GM18508 (cell line): Measurements from ENCODE around the gene ANG.
A peak's percentile ranks its signal among the peaks of the same experiment; 100 is the strongest.
"Not testable (repeated sequence)": the region's sequence is repeated elsewhere in the genome, so short reads cannot be mapped to it uniquely, and the experiment has no call there.

Experiments
- ATAC-seq: cut with Tn5 transposase; IDR thresholded peaks from one replicate; pipeline ENCODE4 v1.9.1; 2021; ENCODE audit warnings: moderate number of reproducible peaks; ENCODE audit not compliant: insufficient read depth, unreplicated experiment

Gene ANG

GRCh38 chr14:20688167-20688839, at the start of gene ANG:
ANG (plus strand) TSS chr14:20688764; CDS start chr14:20693565, 4,801 bp downstream.
- no peak for ATAC-seq

DNA sequence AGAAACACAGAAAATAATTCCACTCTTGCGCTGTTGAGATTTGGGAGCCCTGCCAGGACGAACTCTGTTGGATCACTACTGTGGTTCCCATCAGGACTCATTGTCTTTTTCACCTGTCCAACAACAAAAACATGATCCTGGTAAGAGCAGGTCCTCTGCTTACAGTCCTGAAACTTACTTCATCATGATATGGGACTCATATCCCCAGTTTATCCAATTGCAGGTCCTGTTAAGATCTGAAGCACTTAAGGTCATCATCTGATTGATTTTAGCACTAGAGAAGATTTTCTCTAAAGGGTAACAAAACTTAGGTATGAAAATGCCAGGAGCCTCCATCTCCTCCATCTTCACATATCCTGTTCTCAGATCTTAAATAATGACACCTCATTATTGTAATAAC, 47.0 kb upstream of the ANG start, which contains the start of gene OR6S1:
TSS of gene OR6S1 (minus strand) at position 101 of the 400 bp plus-strand sequence. CDS start at position 101, 0 bp downstream.
- no peak for ATAC-seq

DNA sequence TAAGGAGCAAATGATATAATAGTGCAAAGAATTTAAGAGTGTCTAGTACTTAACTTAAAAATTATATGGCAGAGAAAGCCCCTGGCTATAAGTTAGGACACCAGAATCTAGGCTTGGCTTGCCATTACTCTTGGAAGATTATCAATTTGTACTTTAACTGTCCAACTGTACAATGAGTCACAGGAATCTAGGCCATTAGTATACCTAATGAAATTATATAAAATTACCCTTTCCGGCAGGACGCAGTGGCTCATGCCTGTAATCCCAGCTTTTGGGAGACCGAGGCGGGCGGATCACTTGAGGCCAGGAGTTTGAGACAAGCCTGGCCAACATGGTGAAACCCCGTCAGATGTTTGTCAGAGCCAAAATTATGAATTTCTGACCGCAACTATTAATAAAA, 46.4 kb upstream of the ANG start:
- ATAC-seq = no peak

DNA sequence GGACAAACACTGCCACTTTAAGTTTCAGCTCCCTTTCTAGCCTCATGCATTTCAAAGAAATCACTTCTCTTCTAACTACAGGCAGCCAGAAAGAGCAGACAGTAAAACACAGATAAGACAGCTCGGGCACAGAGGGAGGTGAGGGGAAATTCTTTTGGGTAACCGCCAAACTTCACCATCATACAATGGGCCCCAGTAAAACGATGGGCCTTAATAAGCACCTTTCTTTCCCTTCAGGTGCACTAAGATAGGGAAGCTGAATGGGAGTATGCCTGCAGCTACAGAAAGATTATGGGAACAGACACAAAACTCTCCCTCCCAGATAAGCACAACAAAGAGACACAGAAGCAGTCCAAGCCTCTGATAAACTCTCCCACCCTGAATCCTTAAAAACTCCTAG, 45.8 kb upstream of the ANG start:
- not testable (repeated sequence) for ATAC-seq

DNA sequence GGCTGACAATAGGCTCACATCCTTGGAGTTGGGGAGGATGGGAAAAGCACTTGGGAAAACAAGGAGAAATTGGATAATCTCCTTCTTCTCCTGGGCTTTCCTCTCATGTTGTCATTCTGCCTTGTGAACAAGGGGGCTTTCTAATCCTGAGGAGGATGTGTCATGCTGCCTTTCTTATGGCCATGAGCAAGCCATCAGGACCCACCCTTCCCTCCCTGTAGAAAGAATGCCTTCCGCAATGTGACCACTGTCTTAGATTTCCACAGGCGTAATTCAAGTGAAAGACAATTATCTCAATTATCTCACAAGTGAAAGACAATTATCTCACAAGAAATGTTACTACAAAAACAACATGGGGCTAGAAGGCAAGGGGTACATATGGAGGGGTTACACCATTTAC, 44.0 kb upstream of the ANG start:
- no peak for ATAC-seq

DNA sequence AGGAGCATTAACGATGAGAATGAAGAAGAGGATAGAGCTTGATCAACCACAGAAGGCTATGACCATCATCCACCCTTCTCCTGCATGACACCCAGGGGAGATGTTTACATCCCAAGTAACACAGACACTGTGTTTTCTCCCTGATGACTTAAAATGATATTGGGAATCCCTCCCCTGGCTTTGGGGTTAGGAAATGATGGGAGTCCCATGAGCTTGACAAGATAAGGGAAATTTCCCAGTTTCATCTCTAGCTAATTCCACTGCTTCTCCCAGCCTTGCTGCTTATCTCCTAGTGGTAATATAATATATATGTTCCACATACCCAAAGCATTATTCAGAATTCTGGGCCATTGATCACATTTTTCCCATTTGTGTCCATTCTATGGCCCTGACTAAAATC, 43.1 kb upstream of the ANG start:
- no peak for ATAC-seq

- no peak for ATAC-seq
These were observed 35.3 kb upstream of the ANG start for GRCh38 chr14:20652996-20653975.

GRCh38 chr14:20655851-20656250, 32.7 kb upstream of the ANG start:
- ATAC-seq = no peak

DNA sequence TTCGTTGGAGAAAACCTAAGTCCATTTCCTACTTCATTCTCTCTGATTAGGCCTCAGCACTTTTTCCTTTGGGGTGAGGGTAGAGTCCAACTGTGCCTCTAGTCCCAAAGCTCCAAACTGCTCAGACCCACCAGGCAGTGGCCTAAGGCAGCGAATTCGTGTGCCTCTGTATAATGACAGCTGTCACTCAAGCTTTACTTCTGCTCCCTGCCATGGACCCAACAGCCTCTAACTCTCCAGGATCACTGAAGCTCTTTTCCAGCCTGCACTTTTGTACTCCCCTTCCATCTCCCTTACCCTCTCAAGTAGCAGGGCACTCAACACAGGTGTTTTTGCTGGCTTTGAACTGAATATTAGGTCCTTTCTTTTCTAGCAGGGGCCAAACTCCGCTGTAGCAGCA, 32.3 kb upstream of the ANG start:
- ATAC-seq = no peak

DNA sequence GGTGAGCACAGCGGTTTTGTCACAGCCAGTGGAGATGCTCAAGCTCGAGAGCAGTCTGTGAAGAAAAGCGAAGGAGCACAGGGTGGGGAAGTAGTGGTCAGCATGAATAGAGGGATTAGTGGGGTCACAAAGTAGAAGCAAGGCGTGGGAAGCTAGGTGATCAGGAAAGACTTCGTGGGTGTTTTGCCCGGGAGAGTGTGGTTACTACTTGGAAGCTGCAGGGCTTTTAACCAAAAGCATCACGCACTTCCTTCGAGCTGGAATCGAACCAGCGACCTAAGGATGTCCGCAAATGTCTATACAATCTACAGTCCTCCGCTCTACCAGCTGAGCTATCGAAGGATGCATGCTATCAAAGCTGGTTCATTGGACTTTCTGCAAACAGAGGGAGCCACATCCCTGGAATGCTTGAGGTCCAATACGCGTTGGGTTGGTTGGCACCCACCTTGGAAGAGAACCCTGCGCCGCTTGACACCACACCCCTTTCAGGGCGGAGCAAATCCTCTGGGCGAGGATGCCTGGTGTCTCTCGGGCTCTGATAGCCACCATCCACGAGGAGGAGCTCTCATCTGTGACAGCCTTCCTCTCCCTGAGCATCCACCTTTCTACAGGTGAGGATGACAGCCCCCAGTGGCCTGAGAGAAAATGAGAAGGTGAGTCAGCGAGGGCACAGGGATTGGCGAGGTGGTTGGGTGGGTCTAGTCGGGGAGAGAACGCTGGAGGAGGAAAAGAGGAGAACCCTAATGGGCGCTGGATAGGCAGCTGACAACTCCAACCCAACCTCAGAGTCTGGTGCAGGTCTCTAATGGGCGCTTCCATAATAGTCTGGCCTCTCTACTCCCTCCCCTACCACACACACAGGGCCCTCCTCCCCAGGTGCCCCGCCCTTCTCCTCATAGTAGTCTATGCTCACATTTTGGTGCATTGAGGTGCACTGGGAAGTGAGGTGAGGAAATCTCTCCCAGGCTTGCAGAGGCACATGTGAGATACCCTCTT, 31.1 kb upstream of the ANG start:
- ATAC-seq = no peak

DNA sequence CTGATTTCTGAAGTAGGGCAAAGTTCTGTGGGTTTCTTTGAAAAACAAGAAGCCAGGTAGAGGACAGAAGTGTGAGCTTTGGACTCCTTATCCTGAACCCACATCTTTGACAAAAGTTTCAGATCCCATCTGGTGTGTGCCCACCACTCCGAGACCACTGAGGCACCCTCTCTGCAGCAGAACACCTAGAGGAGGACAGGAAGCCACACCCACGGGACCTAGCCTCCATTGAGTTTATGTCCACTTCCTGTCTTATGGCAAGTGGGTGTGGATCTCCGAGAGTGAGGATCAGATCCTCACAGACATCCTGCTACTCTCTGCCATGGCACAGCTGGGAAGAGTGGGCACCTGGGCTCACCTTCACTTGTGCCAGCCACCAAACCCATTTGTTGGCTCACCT, 30.3 kb upstream of the ANG start:
- ATAC-seq = no peak

GRCh38 chr14:20659336-20659735, 29.2 kb upstream of the ANG start:
- ATAC-seq = no peak

DNA sequence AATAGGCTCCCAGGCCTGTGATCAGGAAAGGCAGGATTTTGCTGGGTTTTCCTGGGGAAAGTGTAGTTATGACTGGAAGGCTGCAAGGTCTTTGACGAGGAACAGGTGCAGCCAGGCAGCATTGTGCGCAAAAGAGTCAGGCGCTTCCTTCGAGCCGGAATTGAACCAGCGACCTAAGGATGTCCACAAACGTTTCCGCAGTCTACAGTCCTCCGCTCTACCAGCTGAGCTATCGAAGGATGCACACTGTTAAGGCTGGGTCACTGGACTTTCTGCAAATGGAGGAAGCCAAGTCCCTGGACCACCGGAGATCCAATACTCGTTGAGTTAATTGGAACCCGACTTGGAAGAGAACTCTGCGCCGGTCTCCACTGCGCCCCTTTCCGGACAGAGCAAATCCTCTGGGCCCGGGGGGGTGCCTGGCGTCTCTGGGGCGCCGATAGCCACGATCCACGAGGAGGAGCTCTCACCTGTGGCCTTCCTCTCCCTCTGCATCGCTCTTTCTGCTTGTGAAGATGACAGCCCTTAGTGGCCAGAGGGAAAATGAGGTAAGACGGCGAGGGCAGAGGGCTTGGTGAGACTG, 28.7 kb upstream of the ANG start:
- ATAC-seq = no peak

- ATAC-seq = no peak
These were observed 27.4 kb upstream of the ANG start for GRCh38 chr14:20661197-20661596.

DNA sequence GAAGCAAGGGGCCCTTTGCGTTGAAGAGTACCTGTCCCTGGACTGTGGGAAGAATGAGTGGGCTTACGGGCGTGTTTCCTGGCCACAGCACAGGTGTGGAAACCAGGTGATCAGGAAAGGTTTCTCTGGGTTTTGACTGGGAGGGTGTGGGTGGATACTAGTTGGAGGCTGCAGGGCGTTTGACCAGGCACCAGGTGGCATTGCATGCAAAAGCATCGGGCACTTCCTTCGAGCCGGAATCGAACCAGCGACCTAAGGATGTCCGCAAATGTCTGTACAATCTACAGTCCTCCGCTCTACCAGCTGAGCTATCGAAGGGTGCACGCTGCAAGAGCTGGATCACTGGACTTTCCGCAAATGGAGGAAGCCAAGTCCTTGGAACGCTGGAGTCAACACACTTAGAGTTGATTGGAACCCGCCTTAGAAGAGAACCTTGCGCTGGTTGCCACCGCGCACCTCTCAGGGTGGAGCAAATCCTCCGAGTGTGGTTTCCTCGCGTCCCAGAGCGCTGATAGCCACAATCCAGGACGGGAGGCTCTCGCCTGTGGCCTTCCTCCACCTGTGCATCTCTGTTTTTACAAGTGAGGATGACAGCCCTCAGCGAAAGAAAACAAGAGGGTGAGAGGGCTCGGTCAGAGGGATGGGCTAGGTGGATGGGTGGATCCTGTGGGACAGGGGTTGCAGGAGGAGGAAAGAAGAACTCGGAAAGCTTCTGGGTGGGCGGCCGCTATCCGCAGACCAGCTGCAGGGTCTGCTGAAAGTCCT, 25.4 kb upstream of the ANG start:
- peak; percentile 47 for ATAC-seq

- ATAC-seq = not testable (repeated sequence)
These were observed 22.1 kb upstream of the ANG start for GRCh38 chr14:20666400-20666961.

DNA sequence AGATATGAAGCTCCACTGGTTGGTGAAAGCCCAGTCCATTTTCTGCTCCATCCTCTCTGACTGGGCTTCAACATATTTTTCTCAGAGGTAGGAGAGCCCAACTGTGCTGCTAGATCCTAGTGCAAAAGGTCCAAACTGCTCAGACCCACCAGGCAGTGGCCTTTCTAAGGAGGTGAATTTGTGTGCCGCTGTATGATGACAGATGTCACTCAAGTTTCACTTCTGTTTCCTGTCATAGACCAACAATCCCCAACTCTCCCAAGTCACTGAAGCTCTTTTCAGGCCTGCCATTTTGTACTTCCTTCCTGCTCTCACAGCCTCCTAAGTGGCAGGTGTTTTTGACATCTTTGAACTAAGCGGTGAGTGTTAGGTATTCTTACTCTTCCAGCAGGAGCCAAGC, 20.6 kb upstream of the ANG start:
- ATAC-seq = peak; percentile 61

- ATAC-seq = no peak
These were observed 19.6 kb upstream of the ANG start for GRCh38 chr14:20668969-20669368.
